ENCODE data around the gene NEMP2.
"Not testable (repeated sequence)": the region's sequence is repeated elsewhere in the genome, so short reads cannot be mapped to it uniquely, and the experiment has no call there.

Gene NEMP2

DNA sequence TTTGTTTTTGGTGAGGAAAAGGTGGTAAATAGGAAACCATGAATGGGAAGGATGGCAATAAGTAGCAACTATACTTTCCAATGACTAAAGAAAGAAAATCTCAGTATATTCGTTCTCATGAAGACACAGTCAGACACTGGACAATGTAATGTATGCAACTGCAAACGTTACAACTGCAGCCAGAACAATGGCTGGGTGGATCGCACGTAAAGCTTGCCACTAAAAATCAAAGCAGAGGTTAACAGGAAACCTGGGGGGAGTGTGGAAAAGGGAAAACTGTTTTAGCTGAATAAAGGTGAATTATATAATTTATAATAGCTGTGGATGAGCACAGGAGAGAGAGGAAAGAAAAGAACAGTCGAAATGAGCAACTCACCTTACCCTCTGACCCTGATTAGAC is 33.3 kb downstream of the NEMP2 start:
- TF ChIP-seq TCF4 (CRISPR knock-in tag; IDR thresholded peaks at IDR 0.05; ENCODE audit: borderline replicate concordance), result no peak
- TF ChIP-seq, protein P1, sequence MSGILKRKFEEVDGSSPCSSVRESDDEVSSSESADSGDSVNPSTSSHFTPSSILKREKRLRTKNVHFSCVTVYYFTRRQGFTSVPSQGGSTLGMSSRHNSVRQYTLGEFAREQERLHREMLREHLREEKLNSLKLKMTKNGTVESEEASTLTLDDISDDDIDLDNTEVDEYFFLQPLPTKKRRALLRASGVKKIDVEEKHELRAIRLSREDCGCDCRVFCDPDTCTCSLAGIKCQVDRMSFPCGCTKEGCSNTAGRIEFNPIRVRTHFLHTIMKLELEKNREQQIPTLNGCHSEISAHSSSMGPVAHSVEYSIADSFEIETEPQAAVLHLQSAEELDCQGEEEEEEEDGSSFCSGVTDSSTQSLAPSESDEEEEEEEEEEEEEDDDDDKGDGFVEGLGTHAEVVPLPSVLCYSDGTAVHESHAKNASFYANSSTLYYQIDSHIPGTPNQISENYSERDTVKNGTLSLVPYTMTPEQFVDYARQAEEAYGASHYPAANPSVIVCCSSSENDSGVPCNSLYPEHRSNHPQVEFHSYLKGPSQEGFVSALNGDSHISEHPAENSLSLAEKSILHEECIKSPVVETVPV (CRISPR knock-in tag; IDR thresholded peaks at IDR 0.05), result no peak
- TF ChIP-seq ZNF70 (CRISPR knock-in tag; IDR thresholded peaks at IDR 0.05), result no peak
- TF ChIP-seq GLIS3 (CRISPR knock-in tag; IDR thresholded peaks at IDR 0.05), result no peak
- ATAC-seq, result no peak

DNA sequence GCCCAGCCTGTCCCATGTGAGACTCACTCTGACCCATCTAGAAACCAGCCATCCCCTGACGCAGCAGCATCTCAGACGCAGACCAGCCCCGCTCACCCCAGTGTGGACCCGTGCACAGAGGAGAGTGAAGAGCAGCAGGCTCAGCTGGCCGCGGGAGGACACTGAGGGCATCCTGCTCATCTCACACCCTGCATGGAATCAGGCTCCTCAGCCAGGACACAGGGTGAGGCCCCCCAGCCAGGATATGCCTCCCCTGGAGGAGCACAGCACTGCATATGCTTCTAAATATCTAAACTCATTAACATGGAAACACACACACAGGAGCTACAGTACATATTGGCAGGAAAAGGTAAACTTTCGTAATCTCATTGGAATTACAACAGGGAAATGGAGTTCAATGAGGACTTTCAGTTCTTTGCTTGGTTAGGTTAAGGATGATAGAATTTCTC is 34.4 kb downstream of the NEMP2 start:
- TF ChIP-seq ZNF8 (CRISPR knock-in tag; IDR thresholded peaks at IDR 0.05) (no peak), RARB (CRISPR knock-in tag; IDR thresholded peaks at IDR 0.05) (no peak), SNAI2 (CRISPR knock-in tag; IDR thresholded peaks at IDR 0.05) (no peak), PPARA (CRISPR knock-in tag; IDR thresholded peaks at IDR 0.05; ENCODE audit: borderline replicate concordance) (no peak), TCF4 (CRISPR knock-in tag; IDR thresholded peaks at IDR 0.05; ENCODE audit: borderline replicate concordance) (no peak), ARNTL (CRISPR knock-in tag; IDR thresholded peaks at IDR 0.05; ENCODE audit: borderline replicate concordance, low read depth) (no peak), TOX (CRISPR knock-in tag; IDR thresholded peaks at IDR 0.05; ENCODE audit: borderline replicate concordance) (no peak), ZNF565 (CRISPR knock-in tag; conservative IDR thresholded peaks at IDR 0.05; ENCODE audit: low read depth) (no peak)
- TF ChIP-seq, protein P2, sequence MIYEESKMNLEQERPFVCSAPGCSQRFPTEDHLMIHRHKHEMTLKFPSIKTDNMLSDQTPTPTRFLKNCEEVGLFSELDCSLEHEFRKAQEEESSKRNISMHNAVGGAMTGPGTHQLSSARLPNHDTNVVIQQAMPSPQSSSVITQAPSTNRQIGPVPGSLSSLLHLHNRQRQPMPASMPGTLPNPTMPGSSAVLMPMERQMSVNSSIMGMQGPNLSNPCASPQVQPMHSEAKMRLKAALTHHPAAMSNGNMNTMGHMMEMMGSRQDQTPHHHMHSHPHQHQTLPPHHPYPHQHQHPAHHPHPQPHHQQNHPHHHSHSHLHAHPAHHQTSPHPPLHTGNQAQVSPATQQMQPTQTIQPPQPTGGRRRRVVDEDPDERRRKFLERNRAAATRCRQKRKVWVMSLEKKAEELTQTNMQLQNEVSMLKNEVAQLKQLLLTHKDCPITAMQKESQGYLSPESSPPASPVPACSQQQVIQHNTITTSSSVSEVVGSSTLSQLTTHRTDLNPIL (CRISPR knock-in tag; IDR thresholded peaks at IDR 0.05; ENCODE audit: low read depth), result no peak
- no peak for ATAC-seq

DNA sequence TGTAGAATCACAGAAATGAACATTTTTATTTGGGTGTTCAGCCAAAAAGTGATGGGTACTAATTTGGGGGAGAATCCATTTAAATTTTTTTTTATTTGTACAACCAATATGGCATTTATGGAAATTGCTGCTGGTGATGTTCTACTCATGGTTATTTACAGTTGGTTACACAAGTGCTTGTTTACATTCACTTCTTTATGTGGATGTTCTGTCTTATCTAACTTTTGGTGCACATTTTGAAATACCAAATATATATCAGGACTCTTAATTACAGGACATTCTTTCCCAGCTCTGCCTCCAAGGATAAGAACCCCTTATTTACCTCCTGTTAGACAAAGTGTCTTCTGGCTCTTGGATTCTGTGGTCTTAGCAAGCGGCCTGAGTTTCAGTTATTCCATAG is 35.2 kb downstream of the NEMP2 start:
- no peak for ATAC-seq

DNA sequence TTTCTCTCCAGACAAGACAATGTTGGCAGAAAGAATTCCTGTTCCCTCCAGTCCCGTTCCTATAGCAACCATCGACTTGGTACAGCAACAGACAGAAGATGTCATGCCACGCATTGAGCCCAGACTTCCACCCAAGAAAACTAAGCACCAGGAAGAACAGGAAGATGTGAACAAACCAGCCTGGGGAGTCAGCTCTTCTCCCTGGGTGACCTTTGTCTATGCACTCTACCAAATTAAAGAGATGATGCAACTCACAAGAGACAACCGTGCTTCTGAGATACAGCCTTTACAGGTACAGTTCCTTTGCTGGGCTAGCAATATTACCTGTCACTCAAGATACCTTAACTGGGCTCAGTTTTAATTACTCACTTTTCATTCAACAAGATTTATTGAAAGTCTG is 37.1 kb downstream of the NEMP2 start:
- ATAC-seq, result no peak
- TF ChIP-seq, protein P3, sequence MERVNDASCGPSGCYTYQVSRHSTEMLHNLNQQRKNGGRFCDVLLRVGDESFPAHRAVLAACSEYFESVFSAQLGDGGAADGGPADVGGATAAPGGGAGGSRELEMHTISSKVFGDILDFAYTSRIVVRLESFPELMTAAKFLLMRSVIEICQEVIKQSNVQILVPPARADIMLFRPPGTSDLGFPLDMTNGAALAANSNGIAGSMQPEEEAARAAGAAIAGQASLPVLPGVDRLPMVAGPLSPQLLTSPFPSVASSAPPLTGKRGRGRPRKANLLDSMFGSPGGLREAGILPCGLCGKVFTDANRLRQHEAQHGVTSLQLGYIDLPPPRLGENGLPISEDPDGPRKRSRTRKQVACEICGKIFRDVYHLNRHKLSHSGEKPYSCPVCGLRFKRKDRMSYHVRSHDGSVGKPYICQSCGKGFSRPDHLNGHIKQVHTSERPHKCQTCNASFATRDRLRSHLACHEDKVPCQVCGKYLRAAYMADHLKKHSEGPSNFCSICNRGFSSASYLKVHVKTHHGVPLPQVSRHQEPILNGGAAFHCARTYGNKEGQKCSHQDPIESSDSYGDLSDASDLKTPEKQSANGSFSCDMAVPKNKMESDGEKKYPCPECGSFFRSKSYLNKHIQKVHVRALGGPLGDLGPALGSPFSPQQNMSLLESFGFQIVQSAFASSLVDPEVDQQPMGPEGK (CRISPR knock-in tag; IDR thresholded peaks at IDR 0.05; ENCODE audit: borderline replicate concordance), result no peak
- TF ChIP-seq ZFP30 (CRISPR knock-in tag; IDR thresholded peaks at IDR 0.05), result no peak
- TF ChIP-seq ARNTL (CRISPR knock-in tag; IDR thresholded peaks at IDR 0.05; ENCODE audit: borderline replicate concordance, low read depth), result no peak
- no peak for TF ChIP-seq ZNF565 (CRISPR knock-in tag; conservative IDR thresholded peaks at IDR 0.05; ENCODE audit: low read depth)
- no peak for TF ChIP-seq ZNF8 (CRISPR knock-in tag; IDR thresholded peaks at IDR 0.05)
- TF ChIP-seq ISL1 (CRISPR knock-in tag; IDR thresholded peaks at IDR 0.05), result no peak
- TF ChIP-seq, protein P4, sequence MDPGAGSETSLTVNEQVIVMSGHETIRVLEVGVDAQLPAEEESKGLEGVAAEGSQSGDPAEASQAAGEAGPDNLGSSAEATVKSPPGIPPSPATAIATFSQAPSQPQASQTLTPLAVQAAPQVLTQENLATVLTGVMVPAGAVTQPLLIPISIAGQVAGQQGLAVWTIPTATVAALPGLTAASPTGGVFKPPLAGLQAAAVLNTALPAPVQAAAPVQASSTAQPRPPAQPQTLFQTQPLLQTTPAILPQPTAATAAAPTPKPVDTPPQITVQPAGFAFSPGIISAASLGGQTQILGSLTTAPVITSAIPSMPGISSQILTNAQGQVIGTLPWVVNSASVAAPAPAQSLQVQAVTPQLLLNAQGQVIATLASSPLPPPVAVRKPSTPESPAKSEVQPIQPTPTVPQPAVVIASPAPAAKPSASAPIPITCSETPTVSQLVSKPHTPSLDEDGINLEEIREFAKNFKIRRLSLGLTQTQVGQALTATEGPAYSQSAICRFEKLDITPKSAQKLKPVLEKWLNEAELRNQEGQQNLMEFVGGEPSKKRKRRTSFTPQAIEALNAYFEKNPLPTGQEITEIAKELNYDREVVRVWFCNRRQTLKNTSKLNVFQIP (CRISPR knock-in tag; IDR thresholded peaks at IDR 0.05; ENCODE audit: borderline replicate concordance, low read depth), result no peak
- TF ChIP-seq ZNF70 (CRISPR knock-in tag; IDR thresholded peaks at IDR 0.05), result no peak
- TF ChIP-seq GLIS3 (CRISPR knock-in tag; IDR thresholded peaks at IDR 0.05), result no peak
- no peak for TF ChIP-seq ZC3H10 (CRISPR knock-in tag; IDR thresholded peaks at IDR 0.05)
- TF ChIP-seq TCF4 (CRISPR knock-in tag; IDR thresholded peaks at IDR 0.05; ENCODE audit: borderline replicate concordance), result no peak
- TF ChIP-seq PPARA (CRISPR knock-in tag; IDR thresholded peaks at IDR 0.05; ENCODE audit: borderline replicate concordance), result no peak
- TF ChIP-seq, protein P1 (CRISPR knock-in tag; IDR thresholded peaks at IDR 0.05), result no peak
- TF ChIP-seq OSR1 (CRISPR knock-in tag; IDR thresholded peaks at IDR 0.05), result no peak
- TF ChIP-seq, protein P5, sequence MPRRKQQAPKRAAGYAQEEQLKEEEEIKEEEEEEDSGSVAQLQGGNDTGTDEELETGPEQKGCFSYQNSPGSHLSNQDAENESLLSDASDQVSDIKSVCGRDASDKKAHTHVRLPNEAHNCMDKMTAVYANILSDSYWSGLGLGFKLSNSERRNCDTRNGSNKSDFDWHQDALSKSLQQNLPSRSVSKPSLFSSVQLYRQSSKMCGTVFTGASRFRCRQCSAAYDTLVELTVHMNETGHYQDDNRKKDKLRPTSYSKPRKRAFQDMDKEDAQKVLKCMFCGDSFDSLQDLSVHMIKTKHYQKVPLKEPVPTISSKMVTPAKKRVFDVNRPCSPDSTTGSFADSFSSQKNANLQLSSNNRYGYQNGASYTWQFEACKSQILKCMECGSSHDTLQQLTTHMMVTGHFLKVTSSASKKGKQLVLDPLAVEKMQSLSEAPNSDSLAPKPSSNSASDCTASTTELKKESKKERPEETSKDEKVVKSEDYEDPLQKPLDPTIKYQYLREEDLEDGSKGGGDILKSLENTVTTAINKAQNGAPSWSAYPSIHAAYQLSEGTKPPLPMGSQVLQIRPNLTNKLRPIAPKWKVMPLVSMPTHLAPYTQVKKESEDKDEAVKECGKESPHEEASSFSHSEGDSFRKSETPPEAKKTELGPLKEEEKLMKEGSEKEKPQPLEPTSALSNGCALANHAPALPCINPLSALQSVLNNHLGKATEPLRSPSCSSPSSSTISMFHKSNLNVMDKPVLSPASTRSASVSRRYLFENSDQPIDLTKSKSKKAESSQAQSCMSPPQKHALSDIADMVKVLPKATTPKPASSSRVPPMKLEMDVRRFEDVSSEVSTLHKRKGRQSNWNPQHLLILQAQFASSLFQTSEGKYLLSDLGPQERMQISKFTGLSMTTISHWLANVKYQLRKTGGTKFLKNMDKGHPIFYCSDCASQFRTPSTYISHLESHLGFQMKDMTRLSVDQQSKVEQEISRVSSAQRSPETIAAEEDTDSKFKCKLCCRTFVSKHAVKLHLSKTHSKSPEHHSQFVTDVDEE (CRISPR knock-in tag; IDR thresholded peaks at IDR 0.05), result no peak
- no peak for TF ChIP-seq TOX (CRISPR knock-in tag; IDR thresholded peaks at IDR 0.05; ENCODE audit: borderline replicate concordance)

More for the DNA sequence above, 35.2 kb downstream of the NEMP2 start:
- TF ChIP-seq, protein P4 (CRISPR knock-in tag; IDR thresholded peaks at IDR 0.05; ENCODE audit: borderline replicate concordance, low read depth), result no peak
- TF ChIP-seq TCF4 (CRISPR knock-in tag; IDR thresholded peaks at IDR 0.05; ENCODE audit: borderline replicate concordance) (no peak), TOX (CRISPR knock-in tag; IDR thresholded peaks at IDR 0.05; ENCODE audit: borderline replicate concordance) (no peak), CSDC2 (CRISPR knock-in tag; IDR thresholded peaks at IDR 0.05) (no peak), ZC3H10 (CRISPR knock-in tag; IDR thresholded peaks at IDR 0.05) (no peak), GLIS3 (CRISPR knock-in tag; IDR thresholded peaks at IDR 0.05) (no peak)

DNA sequence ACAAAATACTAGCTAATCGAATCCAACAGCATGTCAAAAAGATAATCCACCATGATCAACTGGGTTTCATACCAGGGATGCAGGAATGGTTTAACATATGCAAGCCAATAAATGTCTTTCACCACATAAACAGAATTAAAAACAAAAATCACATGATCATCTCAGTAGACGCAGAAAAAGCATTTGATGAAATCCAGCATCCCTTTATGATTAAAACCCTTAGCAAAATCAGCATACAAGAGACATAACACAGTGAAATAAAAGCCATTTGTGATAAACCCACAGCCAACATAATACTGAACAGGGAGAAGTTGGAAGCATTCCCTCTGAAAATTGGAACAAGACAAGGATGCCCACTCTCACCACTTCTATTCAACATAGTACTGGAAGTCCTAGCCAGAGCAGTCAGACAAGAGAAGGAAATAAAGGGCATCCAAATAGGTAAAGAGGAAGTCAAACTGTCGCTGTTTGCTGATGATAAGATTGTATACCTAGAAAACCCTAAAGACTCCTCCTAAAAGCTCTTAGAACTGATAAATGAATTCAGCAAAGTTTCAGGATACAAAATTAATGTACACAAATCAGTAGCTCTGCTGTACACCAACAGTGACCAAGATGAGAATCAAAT is 39.8 kb downstream of the NEMP2 start:
- ATAC-seq, result not testable (repeated sequence)
